Endothelial cell of umbilical vein (primary cell): ENCODE results near the gene KIAA1958. TPM values are rescaled to one million over a fixed set of nuclear protein-coding genes. Genes with fewer than 3 reads are reported as not detected.

Source experiments
- BruUV-seq: library from RNA; stranded (reverse); fragments of 400-500 nt; replicated peaks from 2 replicates; lab custom pipeline; 2021; lab: Mats Ljungman, UMichigan
- CTCF ChIA-PET: fragments of 300-600, 350-600 bp; sonication (Branson Sonifier 250); formaldehyde crosslinking; loops from one replicate; lab custom pipeline; 2021; ENCODE audit warnings: antibody characterized with exemption, inconsistent platforms; lab: Charles Lee
- POLR2A ChIA-PET: fragments of 300-600, 350-600 bp; sonication (Branson Sonifier 250); formaldehyde crosslinking; loops from one replicate; lab custom pipeline; 2021; ENCODE audit warnings: antibody characterized with exemption, inconsistent platforms; lab: Charles Lee
- DNase-seq: peaks from one replicate; pipeline ENCODE4 v3.0.0-alpha.2; 2011; ENCODE audit warnings: low read depth, low spot score
- FAIRE-seq: peaks from 2 replicates; lab custom pipeline; 2011; peaks lifted over from hg19 to GRCh38; lab: Jason Lieb, UNC
- H2AFZ ChIP-seq: 2 replicates; pipeline ENCODE4 v1.6.0; 2012; ENCODE audit warnings: low read depth, low read length, control low read depth, inconsistent platforms
- H3K27ac ChIP-seq: 2 replicates; pipeline ENCODE4 v1.5.1; 2011; ENCODE audit warnings: low read depth, mild to moderate bottlenecking, control low read depth, low read length, moderate library complexity; ENCODE audit not compliant: insufficient read depth
- H3K27me3 ChIP-seq, 2 experiments: 2 replicates each; pipeline versions ENCODE4 v1.6.0 to v1.6.1; 2011; ENCODE audit warnings: low read length in 2 of 2, mixed read lengths in 1 of 2; ENCODE audit not compliant: control insufficient read depth in 2 of 2, insufficient read depth in 2 of 2
- H3K36me3 ChIP-seq, 2 experiments: 2 replicates in 1 of 2; 3 replicates in 1 of 2; pipeline ENCODE4 v1.5.1; 2011; ENCODE audit warnings: low read length in 2 of 2, mild to moderate bottlenecking in 1 of 2, moderate library complexity in 1 of 2; ENCODE audit not compliant: control insufficient read depth in 2 of 2, insufficient read depth in 2 of 2; ENCODE audit errors: extremely low read depth in 1 of 2
- H3K4me1 ChIP-seq: 3 replicates; pipeline ENCODE4 v1.5.1; 2011; ENCODE audit warnings: mild to moderate bottlenecking, low read length; ENCODE audit not compliant: control insufficient read depth, insufficient read depth; ENCODE audit errors: extremely low read depth
- H3K4me2 ChIP-seq: 2 replicates; pipeline ENCODE4 v1.6.1; 2011; ENCODE audit warnings: low read length, control low read depth, mixed read lengths; ENCODE audit not compliant: insufficient read depth
- H3K4me3 ChIP-seq, 3 experiments: fragments of 200-600 bp in 1 of 3; sonication (generic), shearing (Covaris generic) in 1 of 3; replicated peaks in 1 of 3; 2 replicates each; pipeline ENCODE4 v1.5.1; 2011 to 2016; ENCODE audit warnings: control low read depth in 3 of 3, low read length in 3 of 3, mild to moderate bottlenecking in 2 of 3, inconsistent platforms in 1 of 3, low read depth in 1 of 3, moderate library complexity in 1 of 3; ENCODE audit not compliant: insufficient read depth in 1 of 3
- H3K79me2 ChIP-seq: 2 replicates; pipeline ENCODE4 v1.6.0; 2012; ENCODE audit warnings: low read length, inconsistent platforms; ENCODE audit not compliant: control insufficient read depth, insufficient read depth
- H3K9ac ChIP-seq: replicated peaks from 2 replicates; pipeline ENCODE3; 2011; ENCODE audit warnings: low read length, control low read depth; ENCODE audit not compliant: insufficient read depth; ENCODE audit errors: extremely low read depth
- H3K9me1 ChIP-seq: replicated peaks from 3 replicates; pipeline ENCODE4 v1.6.0; 2011; ENCODE audit warnings: mild to moderate bottlenecking, low read length; ENCODE audit not compliant: control insufficient read depth, insufficient read depth; ENCODE audit errors: extremely low read depth
- H3K9me3 ChIP-seq: replicated peaks from 2 replicates; pipeline ENCODE4 v1.5.1; 2012; ENCODE audit warnings: low read length, inconsistent platforms; ENCODE audit not compliant: control insufficient read depth, insufficient read depth
- H4K20me1 ChIP-seq: replicated peaks from 2 replicates; pipeline ENCODE3; 2011; ENCODE audit warnings: mild to moderate bottlenecking, low read length; ENCODE audit not compliant: control insufficient read depth, insufficient read depth; ENCODE audit errors: extremely low read depth
- EZH2 ChIP-seq: IDR thresholded peaks from 2 replicates; pipeline ENCODE4 v1.6.1; 2012; ENCODE audit warnings: borderline replicate concordance, low read depth, mild to moderate bottlenecking, moderate library complexity, low read length, inconsistent platforms; ENCODE audit not compliant: severe bottlenecking
- FOS ChIP-seq: IDR thresholded peaks from 2 replicates; pipeline ENCODE4 v1.6.1; 2011; ENCODE audit warnings: mild to moderate bottlenecking, low read length, moderate library complexity, borderline replicate concordance; ENCODE audit not compliant: insufficient read depth
- GATA2 ChIP-seq: IDR thresholded peaks from 2 replicates; pipeline ENCODE4 v1.7.0; 2011; ENCODE audit warnings: low read depth, mild to moderate bottlenecking, moderate library complexity, mixed read lengths, low read length; ENCODE audit not compliant: insufficient read length, insufficient read depth
- JUN ChIP-seq: IDR thresholded peaks from 2 replicates; pipeline ENCODE4 v1.6.1; 2011; ENCODE audit warnings: borderline replicate concordance, low read depth; ENCODE audit not compliant: insufficient read length, insufficient read depth
- MYC ChIP-seq: IDR thresholded peaks from one replicate; pipeline ENCODE4 v1.6.1; 2011; ENCODE audit warnings: mild to moderate bottlenecking, low read depth, low read length
- POLR2A ChIP-seq: IDR thresholded peaks from 2 replicates; pipeline ENCODE4 v1.6.1; 2012; ENCODE audit warnings: low read depth, mild to moderate bottlenecking, control low read depth, low read length
- POLR2AphosphoS5 ChIP-seq: IDR thresholded peaks from 2 replicates; pipeline ENCODE4 v1.6.1; 2012; ENCODE audit warnings: low read depth, mild to moderate bottlenecking, control low read depth, low read length, moderate library complexity; ENCODE audit not compliant: insufficient read depth
- dilution Hi-C: fragments of 300-500 bp; cut with MboI; formaldehyde crosslinking; loops from one replicate; pipeline ENCODE4 v1.15.0; 2019; ENCODE audit warnings: low sequenced_read_pairs; ENCODE audit not compliant: extremely low pct_ligation_motif_present
- intact Hi-C: fragments of 100-400 bp; cut with micrococcal nuclease; formaldehyde crosslinking; loops from one replicate; pipeline ENCODE4 v1.10.0; 2022
- polyA plus RNA-seq, 4 experiments: library from polyadenylated mRNA; depleted of rRNA in 3 of 4; stranded (reverse) in 3 of 4; unstranded in 1 of 4; fragments of >200 nt; gene quantifications; 2 replicates each; pipeline versions ENCODE4 v1.2.1 to v1.2.3, GENCODE V29; 2011 to 2012; ENCODE audit warnings: missing spikeins in 1 of 4
- total RNA-seq: library from RNA; stranded (reverse); gene quantifications from 2 replicates; pipeline ENCODE4 v1.2.3, GENCODE V29; 2021
- TF ChIP-seq, protein P1 (sequence below), 2 donors: IDR thresholded peaks; 1 replicate in 1 of 2; 2 replicates in 1 of 2; pipeline ENCODE4 v1.5.1; 2011; ENCODE audit warnings: low read length in 2 of 2, mild to moderate bottlenecking in 2 of 2, moderate library complexity in 2 of 2, control low read depth in 1 of 2, inconsistent platforms in 1 of 2, low read depth in 1 of 2; ENCODE audit not compliant: insufficient read depth in 1 of 2; ENCODE audit errors: extremely low read depth in 1 of 2
- TF ChIP-seq, protein P2 (sequence below): IDR thresholded peaks from 2 replicates; pipeline ENCODE4 v1.6.1; 2011; ENCODE audit not compliant: insufficient read depth, insufficient read length

The KIAA1958 gene
- total and polyA plus RNA-seq, 2 donors (not counting 3 experiments of a cell fraction or from before 2014, with no cell fraction given) = 1.7 to 5.0 TPM

DNA sequence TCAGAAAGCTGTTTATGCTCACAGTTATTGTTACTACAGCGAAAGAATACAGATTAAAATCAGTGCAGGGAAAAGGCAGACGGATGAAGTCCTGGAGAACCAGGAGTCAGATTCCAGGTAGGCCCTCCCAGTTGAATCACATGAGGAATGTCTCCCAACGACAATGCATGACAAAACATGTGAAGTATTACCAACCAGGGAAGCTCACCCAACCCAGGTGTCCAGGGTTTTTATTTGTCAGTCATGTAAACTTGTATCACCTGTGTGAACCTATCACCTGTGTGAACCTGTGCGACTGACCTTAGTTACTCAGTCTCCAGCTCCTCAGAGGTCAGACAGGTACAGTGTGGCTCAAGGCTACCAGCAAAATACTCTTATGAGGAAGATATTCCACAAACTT lies 63.9 kb downstream of the KIAA1958 start:
- Histone ChIP-seq H3K4me2 (no peak overlapping the region), H3K27ac (no peak overlapping the region), H3K27me3 (no peaks in the 10 kb centered on the region), H3K9me1 (no peaks in the 10 kb centered on the region), H3K9ac (no peak overlapping the region), H3K4me3 (no peak overlapping the region), H3K79me2 (no peaks in the 10 kb centered on the region), H3K9me3 (no peaks in the 10 kb centered on the region), H4K20me1 (no peaks in the 10 kb centered on the region), H2AFZ (no peak overlapping the region), H3K36me3 (no peaks in the 10 kb centered on the region), H3K4me1 (no peaks in the 10 kb centered on the region)
- DNase-seq (no peak), FAIRE-seq (no peak)
- TF ChIP-seq, protein P1, sequence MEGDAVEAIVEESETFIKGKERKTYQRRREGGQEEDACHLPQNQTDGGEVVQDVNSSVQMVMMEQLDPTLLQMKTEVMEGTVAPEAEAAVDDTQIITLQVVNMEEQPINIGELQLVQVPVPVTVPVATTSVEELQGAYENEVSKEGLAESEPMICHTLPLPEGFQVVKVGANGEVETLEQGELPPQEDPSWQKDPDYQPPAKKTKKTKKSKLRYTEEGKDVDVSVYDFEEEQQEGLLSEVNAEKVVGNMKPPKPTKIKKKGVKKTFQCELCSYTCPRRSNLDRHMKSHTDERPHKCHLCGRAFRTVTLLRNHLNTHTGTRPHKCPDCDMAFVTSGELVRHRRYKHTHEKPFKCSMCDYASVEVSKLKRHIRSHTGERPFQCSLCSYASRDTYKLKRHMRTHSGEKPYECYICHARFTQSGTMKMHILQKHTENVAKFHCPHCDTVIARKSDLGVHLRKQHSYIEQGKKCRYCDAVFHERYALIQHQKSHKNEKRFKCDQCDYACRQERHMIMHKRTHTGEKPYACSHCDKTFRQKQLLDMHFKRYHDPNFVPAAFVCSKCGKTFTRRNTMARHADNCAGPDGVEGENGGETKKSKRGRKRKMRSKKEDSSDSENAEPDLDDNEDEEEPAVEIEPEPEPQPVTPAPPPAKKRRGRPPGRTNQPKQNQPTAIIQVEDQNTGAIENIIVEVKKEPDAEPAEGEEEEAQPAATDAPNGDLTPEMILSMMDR (IDR thresholded peaks at IDR 0.05; ENCODE audit: extremely low read depth in 1 of 2, insufficient read depth in 1 of 2, low read depth in 1 of 2, low read length in 2 of 2) = no peak
- TF ChIP-seq GATA2 (no peak), JUN (no peak), EZH2 (no peak), POLR2A (no peak)
- TF ChIP-seq, protein P2, sequence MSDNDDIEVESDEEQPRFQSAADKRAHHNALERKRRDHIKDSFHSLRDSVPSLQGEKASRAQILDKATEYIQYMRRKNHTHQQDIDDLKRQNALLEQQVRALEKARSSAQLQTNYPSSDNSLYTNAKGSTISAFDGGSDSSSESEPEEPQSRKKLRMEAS = no peak
- dilution Hi-C loops (no loop called here), intact Hi-C loops (no loop called here)
- BruUV-seq = no TSS peak
- ChIA-PET POLR2A (no interaction called here), CTCF (no interaction called here)

DNA sequence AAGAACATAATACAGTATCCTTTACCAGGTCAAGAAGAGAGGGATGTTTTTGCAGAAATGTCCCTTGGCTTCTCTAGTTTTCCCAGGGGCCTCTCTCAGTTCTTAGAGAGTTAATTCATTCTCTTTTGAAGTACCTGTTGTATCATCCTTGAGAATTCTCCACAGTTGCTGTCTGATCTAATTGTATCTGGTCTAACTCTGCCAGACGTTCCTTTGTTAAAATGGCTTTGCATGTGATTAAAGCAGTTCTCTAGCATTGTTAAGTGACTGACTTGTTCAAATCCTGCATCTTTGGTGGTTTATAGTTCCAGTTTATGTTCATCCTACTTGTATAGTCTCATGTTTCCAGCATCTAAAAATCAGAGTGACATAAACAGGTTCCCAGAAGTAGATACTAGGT lies 65.0 kb downstream of the KIAA1958 start:
- H3K79me2 ChIP-seq = no peaks in the 10 kb centered on the region
- H3K9me1 ChIP-seq = no peaks in the 10 kb centered on the region
- H3K9me3 ChIP-seq = no peaks in the 10 kb centered on the region
- no peak for TF ChIP-seq MYC
- no peak for TF ChIP-seq GATA2
- no peak for TF ChIP-seq EZH2
- TF ChIP-seq, protein P1 (IDR thresholded peaks at IDR 0.05; ENCODE audit: extremely low read depth in 1 of 2, insufficient read depth in 1 of 2, low read depth in 1 of 2, low read length in 2 of 2) = no peak
- TF ChIP-seq POLR2AphosphoS5 = no peak
- TF ChIP-seq, protein P2 = no peak
- no peak for TF ChIP-seq JUN
- TF ChIP-seq FOS = no peak
- TF ChIP-seq POLR2A = no peak
- no peak overlapping the region for H3K4me2 ChIP-seq
- ChIA-PET CTCF (no interaction called here), POLR2A (no interaction called here)
- H3K4me1 ChIP-seq = no peaks in the 10 kb centered on the region
- no peak overlapping the region for H3K27ac ChIP-seq
- H3K9ac ChIP-seq = no peak overlapping the region
- H3K4me3 ChIP-seq = no peak overlapping the region
- BruUV-seq = no TSS peak
- intact Hi-C loops (no loop called here), dilution Hi-C loops (no loop called here)
- no peaks in the 10 kb centered on the region for H3K36me3 ChIP-seq
- FAIRE-seq = no peak
- no peaks in the 10 kb centered on the region for H4K20me1 ChIP-seq
- no peak overlapping the region for H2AFZ ChIP-seq
- no peak for DNase-seq
- H3K27me3 ChIP-seq = no peaks in the 10 kb centered on the region
